ENCODE data around the gene SEPSECS. TPM values are rescaled to one million over a fixed set of nuclear protein-coding genes. Genes with fewer than 3 reads are reported as not detected.

Gene SEPSECS
- total RNA-seq, 1 donor = 8.3 TPM

DNA sequence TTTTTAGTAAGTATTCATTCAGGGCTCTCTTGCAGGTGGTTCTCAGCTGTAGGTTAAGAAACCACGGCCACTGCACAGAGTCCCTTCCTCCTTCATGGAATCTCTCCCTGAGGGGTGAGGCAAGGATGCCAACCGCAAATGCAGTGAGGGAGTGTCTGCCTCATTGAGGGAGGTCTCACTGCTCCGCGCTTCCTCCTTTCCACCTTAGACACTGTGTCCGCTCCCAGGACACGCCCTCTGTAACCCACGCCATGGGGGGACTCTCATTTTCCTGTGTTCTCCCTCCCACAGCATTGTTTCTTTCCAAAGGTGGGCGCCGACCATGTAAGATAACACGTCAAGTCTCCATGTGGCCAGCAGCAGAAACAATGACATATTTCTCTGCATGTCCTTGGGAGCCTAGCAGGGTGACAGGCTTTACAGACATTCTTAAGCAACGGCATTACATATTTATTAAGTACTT lies 63.2 kb downstream of the SEPSECS start:
- no peak for DNase-seq (ENCODE audit: insufficient read length, low spot score, missing footprints)
- Histone ChIP-seq H3K27ac (ENCODE audit: low read depth, low read length) (no peak overlapping the region), H3K4me2 (ENCODE audit: insufficient read depth, low read length) (no peak overlapping the region), H3K9me3 (ENCODE audit: low read depth, low read length) (peaks cover 5% of the 10 kb centered on the region), H3K27me3 (ENCODE audit: insufficient read depth, low read length) (peaks cover 20% of the 10 kb centered on the region), H2AFZ (ENCODE audit: low read length) (no peak overlapping the region), H3K36me3 (ENCODE audit: insufficient read depth, low read length) (no peaks in the 10 kb centered on the region), H3K4me1 (ENCODE audit: insufficient read depth, low read length) (peaks cover 17% of the 10 kb centered on the region), H3K79me2 (ENCODE audit: insufficient read depth, low read length) (no peaks in the 10 kb centered on the region), H3K4me3 (ENCODE audit: insufficient read depth, low read length) (no peak overlapping the region), H4K20me1 (ENCODE audit: insufficient read depth, low read length) (no peaks in the 10 kb centered on the region)
- TF ChIP-seq, protein P1, sequence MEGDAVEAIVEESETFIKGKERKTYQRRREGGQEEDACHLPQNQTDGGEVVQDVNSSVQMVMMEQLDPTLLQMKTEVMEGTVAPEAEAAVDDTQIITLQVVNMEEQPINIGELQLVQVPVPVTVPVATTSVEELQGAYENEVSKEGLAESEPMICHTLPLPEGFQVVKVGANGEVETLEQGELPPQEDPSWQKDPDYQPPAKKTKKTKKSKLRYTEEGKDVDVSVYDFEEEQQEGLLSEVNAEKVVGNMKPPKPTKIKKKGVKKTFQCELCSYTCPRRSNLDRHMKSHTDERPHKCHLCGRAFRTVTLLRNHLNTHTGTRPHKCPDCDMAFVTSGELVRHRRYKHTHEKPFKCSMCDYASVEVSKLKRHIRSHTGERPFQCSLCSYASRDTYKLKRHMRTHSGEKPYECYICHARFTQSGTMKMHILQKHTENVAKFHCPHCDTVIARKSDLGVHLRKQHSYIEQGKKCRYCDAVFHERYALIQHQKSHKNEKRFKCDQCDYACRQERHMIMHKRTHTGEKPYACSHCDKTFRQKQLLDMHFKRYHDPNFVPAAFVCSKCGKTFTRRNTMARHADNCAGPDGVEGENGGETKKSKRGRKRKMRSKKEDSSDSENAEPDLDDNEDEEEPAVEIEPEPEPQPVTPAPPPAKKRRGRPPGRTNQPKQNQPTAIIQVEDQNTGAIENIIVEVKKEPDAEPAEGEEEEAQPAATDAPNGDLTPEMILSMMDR (IDR thresholded peaks at IDR 0.05; ENCODE audit: extremely low read depth, low read depth, low read length) = no peak

DNA sequence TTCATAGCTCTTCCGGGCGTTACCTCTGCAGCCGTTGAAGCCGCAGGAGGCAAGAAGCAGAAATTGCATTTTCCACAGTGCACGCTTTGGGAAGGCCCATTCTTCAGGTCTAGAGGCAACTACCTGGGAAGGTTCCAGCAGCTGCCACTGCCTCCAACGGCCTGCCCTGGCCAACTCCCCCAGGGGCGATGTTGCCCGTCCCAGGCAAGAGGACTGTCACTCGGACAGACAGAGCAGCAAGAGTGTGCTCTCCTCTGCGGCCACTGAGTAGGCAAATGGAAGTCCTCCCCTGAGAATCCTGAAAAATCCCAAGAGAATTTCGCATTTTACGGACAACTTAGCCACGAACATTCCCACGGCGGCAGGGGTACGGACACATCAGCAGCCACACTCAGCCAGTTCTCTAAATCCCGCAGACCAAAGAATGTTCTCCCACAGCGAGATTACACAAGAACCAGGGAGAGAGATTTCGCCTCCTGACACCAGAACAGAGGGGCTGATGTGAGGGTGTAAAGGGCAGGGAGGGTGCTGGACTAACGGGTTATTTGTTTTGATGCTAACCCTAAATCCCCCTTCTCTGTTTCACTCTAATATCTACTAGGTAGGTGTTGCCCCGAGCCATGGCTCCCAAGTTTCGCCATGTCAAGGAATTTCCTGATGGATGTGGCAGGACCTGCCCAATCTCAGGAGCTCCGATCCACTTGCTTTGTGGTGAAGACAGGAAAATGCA lies 63.8 kb downstream of the SEPSECS start:
- H2AFZ ChIP-seq (ENCODE audit: low read length) = no peak overlapping the region
- DNase-seq (ENCODE audit: insufficient read length, low spot score, missing footprints) = no peak
- H3K27ac ChIP-seq (ENCODE audit: low read depth, low read length) = no peak overlapping the region
- H3K4me3 ChIP-seq (ENCODE audit: insufficient read depth, low read length) = no peak overlapping the region
- no peaks in the 10 kb centered on the region for H3K79me2 ChIP-seq (ENCODE audit: insufficient read depth, low read length)
- no peaks in the 10 kb centered on the region for H3K36me3 ChIP-seq (ENCODE audit: insufficient read depth, low read length)
- no peaks in the 10 kb centered on the region for H4K20me1 ChIP-seq (ENCODE audit: insufficient read depth, low read length)
- H3K4me2 ChIP-seq (ENCODE audit: insufficient read depth, low read length) = no peak overlapping the region
- H3K9me3 ChIP-seq (ENCODE audit: low read depth, low read length) = no peaks in the 10 kb centered on the region
- TF ChIP-seq, protein P1 (IDR thresholded peaks at IDR 0.05; ENCODE audit: extremely low read depth, low read depth, low read length) = no peak
- peaks cover 14% of the 10 kb centered on the region for H3K27me3 ChIP-seq (ENCODE audit: insufficient read depth, low read length)
- peaks cover 17% of the 10 kb centered on the region for H3K4me1 ChIP-seq (ENCODE audit: insufficient read depth, low read length)

DNA sequence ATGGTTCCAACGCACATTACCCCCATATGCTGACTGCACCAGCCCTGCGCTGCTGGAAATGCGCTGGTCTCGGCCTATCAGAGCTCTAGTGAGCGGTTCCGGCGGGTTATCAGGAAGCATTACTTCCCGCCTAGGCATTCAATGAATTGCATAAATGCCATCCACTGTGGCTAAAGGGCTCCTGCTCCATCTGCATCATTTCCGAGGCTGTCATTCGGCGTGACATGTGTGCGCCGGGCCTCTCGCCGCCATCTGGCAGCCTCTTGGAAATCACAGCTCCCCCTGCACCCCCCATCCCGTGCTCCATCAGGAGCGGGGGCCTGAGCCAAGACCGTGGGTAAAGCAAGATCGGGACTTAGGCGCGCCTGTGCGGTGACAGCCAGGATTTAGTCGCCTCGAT lies 64.4 kb downstream of the SEPSECS start:
- Histone ChIP-seq H2AFZ (ENCODE audit: low read length) (no peak overlapping the region), H3K27me3 (ENCODE audit: insufficient read depth, low read length) (peaks cover 14% of the 10 kb centered on the region), H3K4me3 (ENCODE audit: insufficient read depth, low read length) (no peak overlapping the region), H3K27ac (ENCODE audit: low read depth, low read length) (no peak overlapping the region), H3K9me3 (ENCODE audit: low read depth, low read length) (no peaks in the 10 kb centered on the region), H4K20me1 (ENCODE audit: insufficient read depth, low read length) (no peaks in the 10 kb centered on the region), H3K79me2 (ENCODE audit: insufficient read depth, low read length) (no peaks in the 10 kb centered on the region), H3K4me2 (ENCODE audit: insufficient read depth, low read length) (no peak overlapping the region), H3K36me3 (ENCODE audit: insufficient read depth, low read length) (no peaks in the 10 kb centered on the region), H3K4me1 (ENCODE audit: insufficient read depth, low read length) (peaks cover 17% of the 10 kb centered on the region)
- no peak for DNase-seq (ENCODE audit: insufficient read length, low spot score, missing footprints)
- TF ChIP-seq, protein P1 (IDR thresholded peaks at IDR 0.05; ENCODE audit: extremely low read depth, low read depth, low read length) = no peak

DNA sequence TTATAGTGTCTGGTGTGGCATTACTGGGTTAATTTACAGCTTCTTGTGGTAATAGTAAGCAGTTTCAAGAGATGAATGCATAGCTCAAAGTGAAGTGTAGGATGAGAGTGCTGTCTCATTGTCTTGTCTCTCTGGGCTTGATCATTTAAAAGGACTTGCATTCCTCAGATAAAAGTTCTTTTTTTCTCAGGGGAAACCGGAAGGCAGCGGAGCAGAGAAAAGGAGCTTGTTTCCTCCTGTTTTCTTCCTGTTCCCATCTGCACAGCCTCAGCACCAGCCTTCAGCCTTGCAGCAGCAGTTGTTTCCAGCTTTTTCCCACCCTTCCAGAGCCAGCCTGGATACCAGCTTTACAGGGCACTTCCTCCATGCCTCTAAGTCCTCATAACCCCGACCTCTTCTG lies 68.1 kb downstream of the SEPSECS start:
- H3K27ac ChIP-seq (ENCODE audit: low read depth, low read length) = no peak overlapping the region
- H3K79me2 ChIP-seq (ENCODE audit: insufficient read depth, low read length) = no peaks in the 10 kb centered on the region
- DNase-seq (ENCODE audit: insufficient read length, low spot score, missing footprints) = no peak
- H3K4me3 ChIP-seq (ENCODE audit: insufficient read depth, low read length) = no peak overlapping the region
- TF ChIP-seq, protein P1 (IDR thresholded peaks at IDR 0.05; ENCODE audit: extremely low read depth, low read depth, low read length) = no peak
- H3K4me1 ChIP-seq (ENCODE audit: insufficient read depth, low read length) = no peaks in the 10 kb centered on the region
- no peak overlapping the region for H2AFZ ChIP-seq (ENCODE audit: low read length)
- peaks cover 36% of the 10 kb centered on the region for H3K27me3 ChIP-seq (ENCODE audit: insufficient read depth, low read length)
- H3K9me3 ChIP-seq (ENCODE audit: low read depth, low read length) = no peaks in the 10 kb centered on the region
- no peak overlapping the region for H3K4me2 ChIP-seq (ENCODE audit: insufficient read depth, low read length)
- no peaks in the 10 kb centered on the region for H3K36me3 ChIP-seq (ENCODE audit: insufficient read depth, low read length)
- no peaks in the 10 kb centered on the region for H4K20me1 ChIP-seq (ENCODE audit: insufficient read depth, low read length)

All from osteoblast (primary cell).